T-cell (primary cell): ENCODE data around the gene PIM2. TPM values are rescaled to one million over a fixed set of nuclear protein-coding genes. Genes with fewer than 3 reads are reported as not detected.

Experiments
- ATAC-seq, 4 experiments: fragments of 200-7000 bp in 3 of 4; fragments of 150-1000 bp in 1 of 4; cut with Tn5 transposase; replicated peaks in 1 of 4; 1 replicate in 3 of 4; 2 replicates in 1 of 4; pipeline ENCODE4 v1.10.0; 2021; ENCODE audit warnings: moderate library complexity in 3 of 4, mild to moderate bottlenecking in 2 of 4, moderate number of reproducible peaks in 1 of 4
- CTCF ChIA-PET, 2 donors: fragments of 300-600 bp; sonication (Branson Sonifier 250); formaldehyde crosslinking; loops; one replicate each; lab custom pipeline; 2022; ENCODE audit warnings: antibody characterized with exemption in 2 of 2; lab: Charles Lee
- POLR2A ChIA-PET, 2 donors: fragments of 300-600 bp; sonication (Branson Sonifier 250); formaldehyde crosslinking; loops; one replicate each; lab custom pipeline; 2022; ENCODE audit warnings: antibody characterized with exemption in 2 of 2; lab: Charles Lee
- DNase-seq, 35 experiments: peaks; one replicate each; pipeline versions ENCODE4 v3.0.0 to v3.0.0-alpha.2; 2013 to 2023
- H3K27ac ChIP-seq: one replicate; pipeline ENCODE4 v1.5.1; 2013; ENCODE audit warnings: low read length
- H3K27me3 ChIP-seq, 2 experiments: replicated peaks in 1 of 2; 1 replicate in 1 of 2; 2 replicates in 1 of 2; pipeline versions ENCODE4 v1.6.1 to v1.7.0; 2013; ENCODE audit warnings: low read length in 1 of 2, mixed read lengths in 1 of 2; ENCODE audit not compliant: control insufficient read depth in 2 of 2, insufficient read depth in 2 of 2; ENCODE audit errors: extremely low read depth in 1 of 2
- H3K36me3 ChIP-seq, 2 donors: 1 replicate in 1 of 2; 2 replicates in 1 of 2; pipeline versions ENCODE4 v1.6.1 to v1.7.0; 2013; ENCODE audit warnings: low read length in 1 of 2; ENCODE audit not compliant: control insufficient read depth in 2 of 2, insufficient read depth in 1 of 2; ENCODE audit errors: extremely low read depth in 1 of 2
- H3K4me1 ChIP-seq, 2 experiments: 1 replicate in 1 of 2; 2 replicates in 1 of 2; pipeline versions ENCODE4 v1.6.1 to v1.7.0; 2013; ENCODE audit warnings: low read length in 2 of 2, mixed read lengths in 1 of 2; ENCODE audit not compliant: insufficient read depth in 2 of 2, control insufficient read depth in 1 of 2; ENCODE audit errors: extremely low read depth in 1 of 2
- H3K4me3 ChIP-seq, 2 donors: 1 replicate in 1 of 2; 2 replicates in 1 of 2; pipeline versions ENCODE4 v1.5.1 to v1.7.0; 2013; ENCODE audit warnings: mild to moderate bottlenecking in 2 of 2, low read length in 1 of 2, moderate library complexity in 1 of 2; ENCODE audit not compliant: control insufficient read depth in 1 of 2; ENCODE audit errors: extremely low read depth in 1 of 2
- H3K9me3 ChIP-seq: 2 replicates; pipeline ENCODE4 v1.7.0; 2013
- H3K27ac Mint-ChIP-seq, 2 donors: one replicate each; pipeline ENCODE4 v1.8.0; 2020 to 2021; ENCODE audit warnings: mild to moderate bottlenecking in 2 of 2, mixed read lengths in 2 of 2
- H3K27me3 Mint-ChIP-seq, 2 donors: one replicate each; pipeline ENCODE4 v1.8.0; 2021 to 2022; ENCODE audit warnings: mixed read lengths in 2 of 2
- H3K36me3 Mint-ChIP-seq: one replicate; pipeline ENCODE4 v1.8.0; 2021; ENCODE audit warnings: mixed read lengths
- H3K4me1 Mint-ChIP-seq, 3 donors: one replicate each; pipeline ENCODE4 v1.8.0; 2020 to 2022; ENCODE audit warnings: mixed read lengths in 3 of 3, mild to moderate bottlenecking in 1 of 3
- H3K4me3 Mint-ChIP-seq, 3 donors: one replicate each; pipeline ENCODE4 v1.8.0; 2020 to 2022; ENCODE audit warnings: mild to moderate bottlenecking in 3 of 3, mixed read lengths in 3 of 3, moderate library complexity in 3 of 3
- H3K9me3 Mint-ChIP-seq, 3 donors: one replicate each; pipeline ENCODE4 v1.8.0; 2020 to 2022; ENCODE audit warnings: mixed read lengths in 3 of 3
- WGBS: methylation state at CpG from one replicate; pipeline ENCODE4 v1.1.5; 2013; ENCODE audit warnings: missing lambda C conversion rate; ENCODE audit not compliant: insufficient coverage; 5-methylcytosine and 5-hydroxymethylcytosine counted together
- total RNA-seq, 35 experiments: library from RNA in 6 of 35; stranded (reverse) in 6 of 35; fragments of 120-200 nt in 1 of 35; gene quantifications; one replicate each; pipeline versions ENCODE4 v1.2.1 to v1.2.4 and lab custom pipeline; 2013 to 2026

Gene PIM2
- total RNA-seq, 5 donors from 2014 or later (not counting 1 experiment from before 2014, with no cell fraction given) = 152 to 325 (median 160) TPM

- H3K4me1 Mint-ChIP-seq = peaks cover 87% of the 10 kb centered on the region in 3 donors
- ATAC-seq (peak; percentile 70 to 82 (median 78)), DNase-seq (peak; percentile 76 to 97 (median 93))
- ChIA-PET POLR2A (interaction anchor here (0.5 to 1.9 kb wide), 14 partner anchors 10 to 945 kb away, joined by 3 to 10 read pairs (median 4); partner anchors contain the start of genes GRIPAP1 (in 1 of the 2), PQBP1 (in 1 of the 2), SLC35A2 (in 1 of the 2) and TIMM17B (in 1 of the 2)), CTCF (interaction anchor here (0.7 to 1.9 kb wide), 17 partner anchors 9 to 398 kb away, joined by 3 to 10 read pairs (median 4); partner anchors contain the start of genes OTUD5 (in 1 of the 2), PQBP1 (in 1 of the 2), RBM3 (in 1 of the 2) and SLC35A2 (in 1 of the 2))
- Histone ChIP-seq H3K9me3 (no peaks in the 10 kb centered on the region), H3K27me3 (no peaks in the 10 kb centered on the region), H3K27ac (peak overlapping the region; percentile 98), H3K4me3 (peak overlapping the region; percentile 45 to 55), H3K4me1 (peaks cover 31 to 84% of the 10 kb centered on the region in 2 experiments), H3K36me3 (peaks cover 0 to 15% of the 10 kb centered on the region in 2 donors)
- peak overlapping the region; percentile 70 to 84 (median 76) for H3K4me3 Mint-ChIP-seq
- H3K27ac Mint-ChIP-seq = peak overlapping the region; percentile 92 to 99
- no peaks in the 10 kb centered on the region for H3K9me3 Mint-ChIP-seq
- H3K27me3 Mint-ChIP-seq = no peaks in the 10 kb centered on the region
- H3K36me3 Mint-ChIP-seq = peaks cover 26% of the 10 kb centered on the region
- WGBS = 0% methylated on average over 2 of the region's 9 CpGs
Observed at GRCh38 chrX:48937054-48937907, 18.5 kb upstream of the PIM2 start.

GRCh38 chrX:48936429-48937053 lies 17.7 kb upstream of the PIM2 start:
- H3K27ac ChIP-seq = peak overlapping the region; percentile 98
- H3K4me3 Mint-ChIP-seq = peak overlapping the region; percentile 70 to 84 (median 76)
- no peaks in the 10 kb centered on the region for H3K27me3 ChIP-seq
- peaks cover 0 to 13% of the 10 kb centered on the region in 2 donors for H3K36me3 ChIP-seq
- H3K27me3 Mint-ChIP-seq = no peaks in the 10 kb centered on the region
- POLR2A ChIA-PET = interaction anchor here (0.5 to 1.5 kb wide), 9 partner anchors 9 to 946 kb away, joined by 3 to 13 read pairs (median 5); partner anchors contain the start of gene SLC35A2 (in 1 of the 2)
- H3K4me3 ChIP-seq = peak overlapping the region; percentile 26 to 55
- H3K4me1 Mint-ChIP-seq = peaks cover 79 to 80% (median 79%) of the 10 kb centered on the region in 3 donors
- peaks cover 31 to 77% of the 10 kb centered on the region in 2 experiments for H3K4me1 ChIP-seq
- peak overlapping the region; percentile 92 to 99 for H3K27ac Mint-ChIP-seq
- H3K9me3 ChIP-seq = no peaks in the 10 kb centered on the region
- WGBS = 97% methylated on average over 5 of the region's 8 CpGs
- no peak for ATAC-seq
- CTCF ChIA-PET = interaction anchor here (1.0 to 1.9 kb wide), 11 partner anchors 10 to 397 kb away, joined by 3 to 10 read pairs (median 5); partner anchors contain the start of genes OTUD5 (in 1 of the 2), PQBP1 (in 1 of the 2), SLC35A2 (in 1 of the 2) and TBC1D25 (in 1 of the 2)
- H3K9me3 Mint-ChIP-seq = no peaks in the 10 kb centered on the region
- no peak for DNase-seq
- peaks cover 23% of the 10 kb centered on the region for H3K36me3 Mint-ChIP-seq

- DNase-seq (no peak), ATAC-seq (no peak)
- no peaks in the 10 kb centered on the region for H3K27me3 Mint-ChIP-seq
- CTCF ChIA-PET = no interaction called here
- POLR2A ChIA-PET = no interaction called here
- Histone ChIP-seq H3K9me3 (no peaks in the 10 kb centered on the region), H3K4me1 (peaks cover 28 to 64% of the 10 kb centered on the region in 2 experiments), H3K27ac (peak overlapping the region; percentile 71), H3K27me3 (no peaks in the 10 kb centered on the region), H3K4me3 (no peak overlapping the region), H3K36me3 (peaks cover 0 to 13% of the 10 kb centered on the region in 2 donors)
- peak overlapping the region; percentile 92 to 99 for H3K27ac Mint-ChIP-seq
- peak overlapping the region in 1 of 3 donors; percentile 61 for H3K4me3 Mint-ChIP-seq
- no peaks in the 10 kb centered on the region for H3K9me3 Mint-ChIP-seq
- no CpG with 5 or more reads among the region's 1 CpG for WGBS
- peaks cover 69 to 72% (median 69%) of the 10 kb centered on the region in 3 donors for H3K4me1 Mint-ChIP-seq
- H3K36me3 Mint-ChIP-seq = peaks cover 26% of the 10 kb centered on the region
Observed at GRCh38 chrX:48935301-48935670, 16.5 kb upstream of the PIM2 start.

- H3K9me3 Mint-ChIP-seq = no peaks in the 10 kb centered on the region
- Histone ChIP-seq H3K9me3 (no peaks in the 10 kb centered on the region), H3K4me1 (peaks cover 28 to 59% of the 10 kb centered on the region in 2 experiments), H3K4me3 (no peak overlapping the region), H3K27me3 (no peaks in the 10 kb centered on the region), H3K27ac (peak overlapping the region; percentile 71), H3K36me3 (peaks cover 0 to 14% of the 10 kb centered on the region in 2 donors)
- ChIA-PET CTCF (no interaction called here), POLR2A (no interaction called here)
- ATAC-seq (peak in 1 of 4 experiments; percentile 17), DNase-seq (peak in 23 of 35 experiments; percentile 19 to 74 (median 49))
- H3K27ac Mint-ChIP-seq = peak overlapping the region; percentile 92 to 99
- peaks cover 27% of the 10 kb centered on the region for H3K36me3 Mint-ChIP-seq
- peaks cover 64 to 69% (median 67%) of the 10 kb centered on the region in 3 donors for H3K4me1 Mint-ChIP-seq
- H3K27me3 Mint-ChIP-seq = no peaks in the 10 kb centered on the region
- no CpG with 5 or more reads among the region's 7 CpGs for WGBS
- H3K4me3 Mint-ChIP-seq = peak overlapping the region; percentile 21 to 61 (median 46)
Observed at GRCh38 chrX:48934581-48935300, 15.9 kb upstream of the PIM2 start.

GRCh38 chrX:48933757-48934156 lies 14.9 kb upstream of the PIM2 start:
- no peaks in the 10 kb centered on the region for H3K9me3 ChIP-seq
- Mint-ChIP-seq H3K4me3 (peak overlapping the region in 2 of 3 donors; percentile 21 to 61), H3K4me1 (peaks cover 54 to 59% (median 57%) of the 10 kb centered on the region in 3 donors), H3K27me3 (no peaks in the 10 kb centered on the region), H3K9me3 (no peaks in the 10 kb centered on the region), H3K36me3 (peaks cover 27% of the 10 kb centered on the region), H3K27ac (peak overlapping the region; percentile 92 to 99)
- H3K27ac ChIP-seq = peak overlapping the region; percentile 71
- DNase-seq (no peak), ATAC-seq (no peak)
- peaks cover 0 to 14% of the 10 kb centered on the region in 2 donors for H3K36me3 ChIP-seq
- ChIA-PET CTCF (no interaction called here), POLR2A (no interaction called here)
- no peaks in the 10 kb centered on the region for H3K27me3 ChIP-seq
- no CpG with 5 or more reads among the region's 2 CpGs for WGBS
- peaks cover 24 to 49% of the 10 kb centered on the region in 2 experiments for H3K4me1 ChIP-seq
- H3K4me3 ChIP-seq = no peak overlapping the region
